Parathyroid adenoma (tissue), 2 donors: Measurements from ENCODE around the gene STXBP6.

Experiments
- H2AFZ ChIP-seq: fragments of 300-600 bp; sonication (generic); one replicate; pipeline ENCODE4 v1.7.0; 2017; ENCODE audit warnings: antibody characterized with exemption, mild to moderate bottlenecking
- H3K27ac ChIP-seq: fragments of 300-600 bp; sonication (generic); one replicate; pipeline ENCODE4 v1.7.0; 2017
- H3K27me3 ChIP-seq: fragments of 300-600 bp; sonication (generic); one replicate; pipeline ENCODE4 v1.7.0; 2017; ENCODE audit warnings: low read length; ENCODE audit not compliant: control insufficient read depth, insufficient read depth
- H3K36me3 ChIP-seq: fragments of 300-600 bp; sonication (generic); one replicate; pipeline ENCODE4 v1.7.0; 2017; ENCODE audit warnings: low read length; ENCODE audit not compliant: control insufficient read depth, insufficient read depth
- H3K4me1 ChIP-seq: fragments of 300-600 bp; sonication (generic); one replicate; pipeline ENCODE4 v1.7.0; 2017; ENCODE audit warnings: control low read depth
- H3K4me2 ChIP-seq: fragments of 300-600 bp; sonication (generic); one replicate; pipeline ENCODE4 v1.7.0; 2017; ENCODE audit warnings: low read length
- H3K4me3 ChIP-seq: fragments of 300-600 bp; sonication (generic); one replicate; pipeline ENCODE4 v1.7.0; 2017; ENCODE audit warnings: low read depth, low read length
- H3K79me2 ChIP-seq: fragments of 300-600 bp; sonication (generic); one replicate; pipeline ENCODE4 v1.7.0; 2017; ENCODE audit warnings: control low read depth
- H3K9ac ChIP-seq: fragments of 300-600 bp; sonication (generic); one replicate; pipeline ENCODE4 v1.7.0; 2017; ENCODE audit warnings: mild to moderate bottlenecking
- H3K9me3 ChIP-seq: fragments of 300-600 bp; sonication (generic); one replicate; pipeline ENCODE4 v1.7.0; 2017; ENCODE audit warnings: low read length; ENCODE audit not compliant: control insufficient read depth
- CTCF ChIP-seq: fragments of 300-600 bp; sonication (generic); IDR thresholded peaks from one replicate; pipeline ENCODE4 v1.7.0; 2017; ENCODE audit warnings: antibody characterized with exemption, mild to moderate bottlenecking
- donor health status: primary hyperparathyroidism.

The STXBP6 gene

GRCh38 chr14:24900269-24901100, 149.5 kb downstream of the STXBP6 start:
- H3K4me3 ChIP-seq, result no peak overlapping the region
- H3K36me3 ChIP-seq, result no peaks in the 10 kb centered on the region

GRCh38 chr14:24897793-24898192, 152.2 kb downstream of the STXBP6 start:
- no peak overlapping the region for H3K4me2 ChIP-seq
- H3K27ac ChIP-seq, result no peak overlapping the region
- H3K4me3 ChIP-seq, result no peak overlapping the region
- no peaks in the 10 kb centered on the region for H3K4me1 ChIP-seq
- H3K9me3 ChIP-seq, result no peaks in the 10 kb centered on the region
- no peak overlapping the region for H3K9ac ChIP-seq
- TF ChIP-seq CTCF, result no peak
- H3K79me2 ChIP-seq, result no peaks in the 10 kb centered on the region
- H3K27me3 ChIP-seq, result no peaks in the 10 kb centered on the region
- no peak overlapping the region for H2AFZ ChIP-seq
- no peaks in the 10 kb centered on the region for H3K36me3 ChIP-seq

More at GRCh38 chr14:24900269-24901100, 149.5 kb downstream of the STXBP6 start:
- no peaks in the 10 kb centered on the region for H3K79me2 ChIP-seq
- no peak overlapping the region for H3K4me2 ChIP-seq
- H3K27me3 ChIP-seq, result no peaks in the 10 kb centered on the region
- H3K9me3 ChIP-seq, result no peaks in the 10 kb centered on the region
- TF ChIP-seq CTCF, result no peak
- H3K4me1 ChIP-seq, result no peaks in the 10 kb centered on the region
- H3K9ac ChIP-seq, result no peak overlapping the region
- no peak overlapping the region for H2AFZ ChIP-seq
- no peak overlapping the region for H3K27ac ChIP-seq

GRCh38 chr14:24895622-24896021, 154.3 kb downstream of the STXBP6 start:
- Histone ChIP-seq H3K9me3 (no peaks in the 10 kb centered on the region), H3K9ac (no peak overlapping the region), H3K27me3 (no peaks in the 10 kb centered on the region), H3K4me2 (no peak overlapping the region), H3K27ac (no peak overlapping the region), H3K4me1 (no peaks in the 10 kb centered on the region), H3K36me3 (no peaks in the 10 kb centered on the region), H3K79me2 (no peaks in the 10 kb centered on the region), H2AFZ (no peak overlapping the region), H3K4me3 (no peak overlapping the region)
- TF ChIP-seq CTCF, result no peak

- H3K36me3 ChIP-seq, result no peaks in the 10 kb centered on the region
- H3K9ac ChIP-seq, result no peak overlapping the region
- H2AFZ ChIP-seq, result no peak overlapping the region
- H3K79me2 ChIP-seq, result no peaks in the 10 kb centered on the region
- no peak overlapping the region for H3K4me2 ChIP-seq
- no peaks in the 10 kb centered on the region for H3K27me3 ChIP-seq
- no peaks in the 10 kb centered on the region for H3K9me3 ChIP-seq
- no peak overlapping the region for H3K27ac ChIP-seq
- H3K4me1 ChIP-seq, result no peaks in the 10 kb centered on the region
- no peak overlapping the region for H3K4me3 ChIP-seq
- no peak for TF ChIP-seq CTCF
Observed at GRCh38 chr14:24895243-24895583, 154.7 kb downstream of the STXBP6 start.
